ENCODE results near the gene YIPF4.
A peak's percentile ranks its signal among the peaks of the same experiment; 100 is the strongest.
"Not testable (repeated sequence)": the region's sequence is repeated elsewhere in the genome, so short reads cannot be mapped to it uniquely, and the experiment has no call there.

YIPF4 gene

DNA sequence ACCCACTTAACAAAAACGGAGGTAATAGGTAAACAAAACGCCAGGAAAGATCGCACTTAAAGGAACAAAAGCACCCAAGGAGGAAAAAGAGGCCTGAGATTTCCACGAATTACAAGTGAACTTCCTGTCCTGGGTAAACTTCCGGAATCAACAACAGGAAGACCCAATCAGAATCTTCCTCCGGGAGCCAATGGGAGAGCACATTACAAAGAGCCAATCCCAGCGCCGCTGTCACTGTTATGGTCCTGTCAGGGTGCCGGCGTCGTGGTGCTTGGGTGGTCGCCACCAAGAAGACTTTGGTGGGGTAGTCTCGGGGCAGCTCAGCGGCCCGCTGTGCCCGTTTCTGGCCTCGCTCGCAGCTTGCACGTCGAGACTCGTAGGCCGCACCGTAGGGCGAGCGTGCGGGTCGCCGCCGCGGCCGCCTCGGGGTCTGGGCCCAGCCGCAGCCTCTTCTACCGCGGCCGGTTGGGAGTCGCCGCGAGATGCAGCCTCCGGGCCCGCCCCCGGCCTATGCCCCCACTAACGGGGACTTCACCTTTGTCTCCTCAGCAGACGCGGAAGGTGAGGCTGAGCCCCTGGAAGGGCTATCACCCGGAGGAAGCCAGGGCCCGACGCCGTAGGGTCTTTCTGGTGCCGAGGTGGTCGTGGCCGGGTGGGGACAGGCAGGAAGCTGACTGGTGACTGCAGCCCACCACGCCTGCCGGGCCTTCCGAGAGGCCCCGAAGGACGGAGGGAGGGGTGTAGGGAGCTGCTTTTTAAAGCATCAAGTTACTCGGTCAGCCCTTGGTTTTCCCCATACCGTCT is at the start of gene YIPF4:
TSS of gene YIPF4 (plus strand) at position 231 of the 804 bp plus-strand sequence. CDS start at position 483, 252 bp downstream.
- DNase-seq (ENCODE audit: low read depth in 2 of 2): peak; percentile 76 to 83

DNA sequence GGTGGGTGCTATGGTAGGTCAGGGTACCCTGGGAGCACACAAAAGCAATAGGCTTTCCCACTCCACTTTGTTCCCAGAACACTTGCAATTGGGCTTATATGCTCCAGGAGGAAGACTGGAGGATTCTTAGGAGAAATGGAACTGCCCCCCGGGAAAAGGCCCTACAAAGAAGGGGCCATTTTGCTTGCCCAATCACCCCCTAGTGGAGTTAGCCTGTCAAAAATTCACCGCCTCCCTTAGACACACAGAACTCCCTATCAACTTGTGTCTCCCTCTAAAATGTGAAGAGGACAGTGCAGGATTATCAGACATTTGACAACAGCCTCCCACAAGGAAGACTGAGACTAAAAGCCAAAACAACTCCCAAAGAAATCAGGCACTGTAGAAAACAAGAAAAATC is 49.5 kb upstream of the YIPF4 start:
- no peak for DNase-seq (ENCODE audit: low read depth in 2 of 2)

DNA sequence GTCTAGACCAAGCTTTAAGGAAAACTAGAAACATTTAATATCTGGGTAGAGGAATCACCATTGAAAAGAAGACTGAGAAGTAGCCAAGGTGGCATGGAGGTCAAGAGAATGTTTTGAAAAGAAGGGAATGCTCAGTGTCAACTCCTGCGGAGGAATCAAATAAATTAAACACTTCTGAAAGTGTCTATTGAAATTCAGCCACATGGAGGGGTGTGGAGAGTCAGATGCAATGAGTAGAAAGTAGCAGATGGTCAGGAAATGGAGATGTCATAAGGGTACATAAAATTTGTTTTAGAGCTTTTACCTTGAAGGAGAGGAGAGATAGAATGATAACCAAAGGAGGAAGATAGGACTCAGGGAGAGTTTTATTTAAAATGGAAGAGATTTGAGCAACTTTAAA is 48.1 kb upstream of the YIPF4 start:
- no peak for DNase-seq (ENCODE audit: low read depth in 2 of 2)

DNA sequence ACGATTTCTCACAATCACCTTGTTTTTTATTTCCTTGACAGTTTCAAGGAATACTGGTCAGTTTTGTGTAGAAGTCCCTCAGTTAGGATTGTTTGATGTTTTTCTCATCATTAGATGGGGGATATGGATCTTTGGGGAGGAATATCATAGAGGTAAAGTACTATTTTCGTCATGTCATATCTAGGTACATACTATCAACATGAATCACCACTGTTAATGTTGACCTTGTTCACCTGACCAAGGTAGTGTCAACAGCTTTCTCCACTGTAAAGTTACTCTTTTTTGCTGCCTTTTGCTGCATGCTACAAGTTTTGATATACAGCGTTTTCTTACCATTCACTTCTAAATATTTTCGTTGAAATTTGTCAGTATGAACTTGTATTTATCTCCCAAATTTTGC is 45.7 kb upstream of the YIPF4 start:
- DNase-seq (ENCODE audit: low read depth in 2 of 2): no peak

DNA sequence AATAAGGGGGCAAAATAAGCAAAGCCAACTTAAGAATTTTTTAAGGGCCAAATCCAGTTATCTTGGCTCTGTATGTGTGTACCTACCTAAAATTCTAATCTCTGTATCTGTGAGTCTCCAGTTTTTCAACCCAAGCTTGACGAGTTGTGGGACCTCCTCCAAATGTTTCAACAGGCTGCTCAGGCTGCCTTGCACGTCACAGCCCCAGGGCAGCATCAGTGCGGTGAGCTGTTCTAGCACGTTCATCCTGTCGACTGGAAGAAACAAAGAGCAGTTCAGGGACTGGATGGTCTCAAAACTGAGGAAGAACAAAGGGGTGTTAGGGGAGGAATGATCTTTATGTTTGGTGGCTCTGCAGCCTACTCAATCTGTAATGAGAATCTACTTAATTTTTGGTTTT is 42.4 kb upstream of the YIPF4 start:
- no peak for DNase-seq (ENCODE audit: low read depth in 2 of 2)

DNA sequence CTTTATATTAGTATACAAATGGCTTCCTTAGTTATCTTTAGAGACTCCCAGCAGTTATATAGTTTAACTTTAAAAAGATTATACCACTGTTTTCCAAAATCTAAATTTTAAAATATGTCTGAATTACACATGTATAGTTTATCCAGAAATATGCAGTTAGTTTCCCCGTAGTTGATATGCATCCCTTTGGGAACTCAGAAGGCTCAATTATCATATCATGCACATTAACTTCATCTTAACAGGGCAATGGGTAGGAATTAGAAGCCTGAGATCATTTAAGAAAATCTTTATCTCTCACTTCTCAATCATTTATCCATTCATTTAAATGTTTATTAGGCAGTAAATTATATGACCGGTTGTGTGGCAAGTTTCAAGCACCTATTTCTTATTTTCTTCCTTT is 40.2 kb upstream of the YIPF4 start:
- DNase-seq (ENCODE audit: low read depth in 2 of 2): no peak

DNA sequence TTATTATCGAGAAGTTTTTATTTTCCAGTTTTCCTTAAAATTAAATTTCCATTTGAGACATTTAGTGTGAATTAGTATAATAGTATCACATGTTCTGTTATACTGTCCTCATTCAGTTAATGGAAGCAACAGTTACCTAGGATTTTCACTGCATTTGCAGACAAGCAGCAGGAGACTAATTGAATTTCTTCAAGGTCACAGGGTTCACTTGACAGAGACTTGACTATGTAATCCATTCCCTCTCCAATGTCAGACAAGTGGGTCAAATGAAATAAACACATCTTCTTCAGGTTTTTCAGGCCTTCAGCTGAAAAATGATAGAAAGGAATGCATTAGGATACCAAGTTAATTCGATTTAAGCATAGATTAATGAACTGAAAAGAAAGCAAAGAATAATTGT is 39.7 kb upstream of the YIPF4 start:
- no peak for DNase-seq (ENCODE audit: low read depth in 2 of 2)

DNA sequence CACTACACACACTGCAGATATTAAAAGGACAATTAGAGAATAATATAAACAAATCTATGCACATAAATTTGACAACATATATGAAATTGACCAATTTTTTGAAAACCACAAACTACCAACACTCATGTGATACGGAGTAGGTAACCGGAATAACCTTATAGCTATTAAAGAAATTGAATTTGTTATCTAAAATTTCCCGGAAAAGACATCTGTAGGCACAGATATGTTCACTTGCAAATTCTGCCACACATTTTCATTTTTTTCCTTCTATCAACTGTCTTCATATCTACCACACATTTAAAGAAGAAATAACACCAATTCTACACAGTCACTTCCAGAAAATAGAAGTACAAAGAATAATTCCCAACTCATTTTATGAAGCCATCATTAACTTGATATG is 35.4 kb upstream of the YIPF4 start:
- no peak for DNase-seq (ENCODE audit: low read depth in 2 of 2)

DNA sequence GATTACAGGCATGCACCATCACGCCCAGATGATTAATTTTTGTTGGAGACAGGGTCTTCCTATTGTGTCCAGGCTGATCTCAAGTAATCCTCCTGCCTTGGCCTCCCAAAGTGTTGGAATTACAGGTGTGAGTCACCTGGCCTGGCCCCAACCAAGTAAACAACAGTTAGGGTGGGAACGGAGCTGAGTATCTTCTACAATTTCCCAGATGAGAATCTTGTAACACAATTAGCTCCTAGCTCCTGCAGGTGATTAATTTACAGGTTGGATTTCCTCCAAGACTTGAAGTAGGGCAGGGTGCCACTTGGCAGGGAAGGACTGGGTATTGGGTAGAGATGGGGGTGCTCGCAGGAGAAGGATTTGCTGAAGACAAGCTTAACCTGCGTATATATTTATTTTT is 30.8 kb upstream of the YIPF4 start:
- no peak for DNase-seq (ENCODE audit: low read depth in 2 of 2)

DNA sequence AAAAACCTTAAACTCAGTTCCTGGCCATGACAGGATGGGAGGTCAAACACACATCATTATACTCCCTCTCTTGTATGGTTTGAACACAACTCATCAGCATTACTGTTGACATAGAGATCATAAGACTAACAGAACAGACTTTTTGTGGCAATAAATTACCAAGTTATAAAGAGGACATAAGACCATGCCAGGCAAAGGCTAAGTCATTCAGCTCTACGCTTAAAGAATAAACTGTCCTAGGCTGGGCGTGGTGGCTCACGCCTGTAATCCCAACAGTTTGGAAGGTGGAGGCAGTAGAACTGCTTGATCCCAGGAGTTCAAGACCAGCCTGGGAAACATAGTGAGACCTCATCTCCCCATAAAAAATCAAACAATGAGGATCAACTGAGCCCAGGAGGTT is 29.4 kb upstream of the YIPF4 start:
- no peak for DNase-seq (ENCODE audit: low read depth in 2 of 2)

DNA sequence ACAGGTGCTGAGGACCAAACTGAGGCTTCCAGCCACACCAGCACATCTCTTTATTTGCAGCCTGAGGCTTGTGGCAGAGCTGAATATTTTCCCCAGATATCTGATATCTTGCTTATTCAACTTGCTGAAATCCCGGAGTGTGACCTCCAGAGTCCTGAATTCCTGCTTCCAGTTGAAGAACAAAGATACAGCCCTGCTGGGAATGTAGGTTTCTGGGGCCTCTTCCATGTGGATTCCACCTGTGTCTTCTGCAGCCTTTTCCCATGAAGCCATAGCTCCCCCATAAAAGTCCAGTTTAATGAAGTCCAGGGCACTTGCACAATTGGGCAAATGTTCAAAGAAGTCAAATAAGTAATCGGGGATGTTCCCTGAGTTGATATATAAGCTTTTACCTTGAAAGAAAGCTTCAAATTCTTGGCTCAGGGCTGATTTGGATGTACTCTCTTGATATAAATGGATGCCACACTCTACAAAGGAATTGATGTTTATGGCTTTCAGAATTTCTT is 27.9 kb upstream of the YIPF4 start:
- DNase-seq (ENCODE audit: low read depth in 2 of 2): no peak

DNA sequence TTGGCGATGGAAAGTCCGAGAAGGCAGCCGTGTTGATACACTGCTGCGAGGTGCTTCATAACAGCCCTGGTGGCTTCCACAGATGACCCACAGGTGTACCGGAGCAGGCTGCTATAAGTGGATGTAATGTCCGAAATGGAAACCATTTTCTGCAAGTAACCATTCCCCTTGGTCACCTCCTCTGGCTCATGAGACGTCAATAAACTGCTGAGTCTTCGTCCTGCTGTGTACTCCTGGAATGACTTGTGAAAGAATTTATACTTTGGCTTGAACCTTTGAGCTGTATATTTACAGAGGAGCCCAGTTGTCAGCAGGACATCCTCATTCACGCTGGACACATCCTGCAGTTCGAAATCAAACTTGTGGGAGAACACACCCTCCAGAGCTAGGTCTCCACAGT is 27.4 kb upstream of the YIPF4 start:
- no peak for DNase-seq (ENCODE audit: low read depth in 2 of 2)

DNA sequence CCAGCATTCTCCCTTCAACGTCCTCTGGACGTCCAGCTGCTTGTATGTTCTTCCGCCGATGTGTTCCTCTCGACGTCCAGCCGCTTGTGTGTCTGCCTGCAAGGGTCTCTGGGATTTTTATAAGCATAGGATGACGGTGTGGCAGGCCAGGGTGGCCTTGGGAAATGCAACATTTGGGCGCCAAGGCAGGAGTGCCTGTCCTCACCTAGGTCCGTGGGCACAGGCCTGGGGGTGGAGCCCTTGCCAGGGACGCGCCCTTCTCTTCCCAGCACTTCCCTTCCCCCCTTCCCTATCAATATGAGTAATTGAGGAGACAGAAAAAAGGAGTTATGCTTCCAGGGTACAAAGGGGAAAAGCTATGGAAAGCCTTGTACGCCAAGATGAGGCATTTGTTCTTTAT is 19.5 kb upstream of the YIPF4 start:
- no peak for DNase-seq (ENCODE audit: low read depth in 2 of 2)

DNA sequence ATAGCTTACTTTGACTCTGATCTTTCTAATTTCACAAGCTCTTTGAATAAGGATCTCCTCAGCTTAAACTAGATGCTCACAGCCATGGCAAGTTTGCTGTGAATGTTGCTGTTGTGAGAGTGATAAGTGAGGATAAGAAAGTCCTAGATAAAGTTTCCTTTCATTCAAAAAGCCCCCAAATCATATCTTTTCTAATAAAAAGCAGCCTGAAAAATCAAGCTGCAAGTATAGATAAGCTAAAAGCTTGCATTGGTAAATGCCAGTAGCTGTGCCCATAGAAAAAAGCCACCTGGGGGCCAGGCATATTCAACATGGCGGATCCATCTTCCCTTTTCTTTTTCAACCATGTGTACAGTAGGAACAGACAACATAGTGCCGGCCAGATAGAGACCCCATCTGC is 17.3 kb upstream of the YIPF4 start:
- no peak for DNase-seq (ENCODE audit: low read depth in 2 of 2)

DNA sequence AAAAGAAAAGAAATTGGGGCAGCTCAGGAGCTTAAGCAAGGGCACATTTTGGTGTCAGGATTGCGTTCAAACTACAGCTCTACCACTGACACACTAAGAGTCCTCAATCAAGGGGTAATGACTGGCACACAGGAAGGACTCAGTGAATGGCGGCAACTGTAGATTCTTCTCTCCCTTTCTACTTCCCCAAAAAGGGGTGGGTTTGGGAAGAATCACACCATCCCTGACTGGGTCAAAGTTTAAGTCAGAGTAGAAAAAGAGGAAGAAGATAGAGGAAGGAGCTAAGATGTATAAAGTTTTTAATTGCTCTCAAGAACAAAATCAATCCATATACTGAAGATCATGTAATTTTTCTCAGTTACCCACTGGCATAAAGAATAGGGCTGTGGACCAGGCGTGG is 15.6 kb upstream of the YIPF4 start:
- DNase-seq (ENCODE audit: low read depth in 2 of 2): no peak

DNA sequence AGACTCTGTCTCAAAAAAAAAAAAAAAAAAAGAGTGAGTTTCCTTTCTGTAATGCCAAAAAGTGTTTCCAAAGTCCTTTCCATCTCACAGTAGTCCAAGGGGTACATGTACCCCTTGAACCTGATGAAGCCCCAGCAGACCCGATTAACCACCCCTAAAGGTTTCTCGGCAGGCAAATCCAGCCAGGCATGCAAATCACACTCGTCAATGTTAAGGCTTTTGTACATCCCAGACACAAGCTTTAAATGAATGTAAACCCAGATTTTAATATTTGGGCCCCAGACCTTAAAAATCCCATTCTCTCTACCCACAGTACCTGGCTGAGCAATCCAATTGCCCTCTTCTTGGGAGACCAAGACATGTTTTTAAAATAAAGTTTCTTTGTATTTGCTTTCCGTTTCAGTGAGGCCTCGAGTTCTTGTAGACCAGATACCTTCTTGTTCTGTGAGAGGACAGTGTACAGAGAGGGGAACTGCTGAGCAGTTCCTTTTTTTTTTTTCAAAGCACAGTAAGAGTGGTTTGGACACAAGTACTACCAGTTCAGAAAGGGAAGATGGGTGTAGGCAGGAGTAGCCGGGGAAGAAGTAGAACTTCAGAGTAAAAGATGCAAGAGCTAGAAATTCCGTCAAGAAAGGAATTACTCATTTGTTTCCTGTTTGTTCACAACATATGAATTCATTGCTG is 13.1 kb upstream of the YIPF4 start, which contains the start of gene NLRC4:
TSS of gene NLRC4 (minus strand) at position 465 of the 684 bp plus-strand sequence. CDS start 8,111 bp downstream, outside the sequence.
- no peak for DNase-seq (ENCODE audit: low read depth in 2 of 2)

DNA sequence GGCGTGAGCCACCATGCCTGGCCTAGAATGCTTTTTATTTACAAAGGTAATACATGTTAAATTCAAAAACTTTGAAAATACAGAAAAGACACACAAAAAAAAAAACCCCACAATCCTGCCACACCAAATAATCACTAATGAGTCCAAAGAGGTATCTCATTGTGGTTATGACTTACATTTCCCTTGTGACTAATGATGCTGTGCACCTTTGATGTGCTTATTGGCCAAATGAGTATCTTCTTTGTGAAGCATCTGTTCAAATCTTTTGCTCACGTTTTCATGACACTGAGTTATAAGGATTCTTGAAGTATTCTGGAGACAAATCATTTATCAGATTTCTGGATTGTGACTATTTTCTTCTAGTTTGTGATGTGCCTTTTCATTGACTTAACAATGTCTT is 6.6 kb upstream of the YIPF4 start:
- no peak for DNase-seq (ENCODE audit: low read depth in 2 of 2)

DNA sequence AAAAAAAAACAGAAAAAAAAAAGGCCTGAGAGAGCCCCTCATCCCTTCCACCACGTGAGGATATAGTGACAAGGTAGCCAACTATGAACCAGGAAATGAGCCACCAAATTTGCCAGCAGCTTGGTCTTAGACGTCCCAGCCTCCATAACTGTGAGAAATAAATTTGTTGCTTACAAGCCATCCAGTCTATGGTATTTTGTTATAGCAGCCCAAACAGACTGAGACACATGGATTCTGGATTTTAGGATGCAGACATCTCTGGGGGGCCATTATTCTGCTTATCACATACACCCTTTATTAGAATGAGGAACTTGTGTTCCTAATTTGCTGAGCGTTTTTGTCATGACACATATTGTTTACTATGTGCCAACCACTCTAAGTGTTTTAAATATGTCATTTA is 5.4 kb upstream of the YIPF4 start:
- no peak for DNase-seq (ENCODE audit: low read depth in 2 of 2)

DNA sequence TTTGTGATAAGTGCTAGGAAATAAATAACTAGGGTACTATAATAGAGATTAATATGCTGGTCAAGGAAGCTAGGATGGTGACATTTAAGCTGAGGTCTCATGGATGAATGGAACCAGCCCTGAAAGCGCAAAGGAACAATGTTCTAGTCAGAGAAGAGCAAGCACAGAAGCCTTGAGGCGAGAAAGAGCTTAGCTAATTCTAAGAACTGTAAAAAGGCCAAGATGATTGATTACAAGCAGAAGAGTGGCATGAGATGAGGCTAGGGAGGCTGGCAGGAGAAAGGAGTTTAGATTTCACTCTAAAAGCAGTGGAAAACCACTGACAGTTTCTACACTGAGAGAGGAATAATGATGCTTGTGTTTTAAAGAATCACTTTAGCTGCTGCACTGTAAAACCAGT is 3.4 kb upstream of the YIPF4 start:
- DNase-seq (ENCODE audit: low read depth in 2 of 2): no peak

DNA sequence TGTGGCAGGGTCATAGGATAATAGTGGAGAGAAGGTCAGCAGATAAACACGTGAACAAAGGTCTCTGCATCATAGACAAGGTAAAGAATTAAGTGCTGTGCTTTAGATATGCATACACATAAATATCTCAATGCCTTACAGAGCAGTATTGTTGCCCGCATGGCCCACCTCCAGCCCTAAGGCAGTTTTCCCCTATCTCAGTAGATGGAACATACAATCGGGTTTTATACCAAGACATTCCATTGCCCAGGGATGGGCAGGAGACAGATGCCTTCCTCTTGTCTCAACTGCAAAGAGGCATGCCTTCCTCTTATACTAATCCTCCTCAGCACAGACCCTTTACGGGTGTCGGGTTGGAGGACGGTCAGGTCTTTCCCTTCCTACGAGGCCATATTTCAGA is 1.9 kb upstream of the YIPF4 start:
- not testable (repeated sequence) for DNase-seq (ENCODE audit: low read depth in 2 of 2)

DNA sequence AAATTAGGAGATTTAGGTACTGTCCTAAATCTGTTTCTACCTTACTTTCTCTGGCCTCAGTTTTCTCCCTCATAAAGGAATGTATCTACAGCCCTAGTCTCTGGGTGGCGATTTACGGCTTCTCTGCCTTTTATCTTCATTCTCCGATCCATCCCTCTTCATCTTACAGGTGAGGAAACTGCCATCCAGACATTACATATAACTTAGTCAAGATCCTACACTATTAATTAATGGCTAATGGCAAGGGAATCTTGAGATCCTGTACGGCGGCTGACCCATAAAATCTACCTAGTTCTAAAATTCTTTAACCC is 386 bp upstream of the YIPF4 start:
- no peak for DNase-seq (ENCODE audit: low read depth in 2 of 2)

DNA sequence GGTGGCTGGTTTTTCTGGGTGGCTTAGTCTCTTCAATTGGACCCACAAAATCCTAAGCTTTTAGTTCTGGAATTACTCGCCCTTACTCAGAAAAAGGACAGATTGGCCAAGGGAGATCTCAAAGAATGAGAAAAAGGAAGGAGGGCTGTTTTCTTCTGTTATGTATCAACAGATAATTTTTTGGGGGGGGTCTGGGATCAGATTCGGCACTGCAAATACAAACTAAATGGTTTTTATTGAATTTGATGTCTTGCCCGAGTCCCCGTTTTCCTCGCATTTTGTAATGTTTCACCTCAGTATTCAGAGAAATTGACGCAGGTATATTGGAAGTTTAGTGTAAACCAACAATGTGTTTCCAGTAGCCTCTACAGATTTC is 762 bp downstream of the YIPF4 start:
- DNase-seq (ENCODE audit: low read depth in 2 of 2): no peak

DNA sequence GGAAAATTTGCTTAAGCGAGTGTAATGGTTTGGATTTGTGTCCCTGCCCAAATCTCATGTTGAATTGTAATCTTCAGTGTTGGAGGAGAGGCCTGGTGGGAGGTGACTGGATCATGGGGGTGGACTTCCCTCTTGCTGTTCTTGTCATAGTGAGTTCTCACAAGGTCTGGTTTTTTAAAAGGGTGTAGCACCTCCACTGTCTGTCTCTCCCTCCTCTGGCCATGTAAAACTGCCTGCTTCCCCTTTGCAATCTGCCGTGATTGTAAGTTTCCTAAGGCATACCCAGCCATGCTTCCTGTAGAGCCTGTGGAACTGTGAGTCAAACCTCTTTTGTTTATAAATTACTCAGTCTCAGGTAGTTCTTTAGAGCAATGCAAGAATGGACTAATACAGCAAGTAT is 6.6 kb downstream of the YIPF4 start:
- no peak for DNase-seq (ENCODE audit: low read depth in 2 of 2)

All from stimulated activated CD4-positive, alpha-beta T cell treated with anti-CD3 and anti-CD28 coated beads, Interleukin-1b, Interleukin-23, amount 100 ng/mL, for 4 hours (primary cell).